GM21576 (cell line): Measurements from ENCODE around the gene ITPRIPL2.

Experiments
- ATAC-seq: cut with Tn5 transposase; IDR thresholded peaks from one replicate; pipeline ENCODE4 v1.9.1; 2021; ENCODE audit warnings: mild to moderate bottlenecking, moderate library complexity; ENCODE audit not compliant: unreplicated experiment

Gene ITPRIPL2

GRCh38 chr16:19140396-19140795 lies 26.6 kb downstream of the ITPRIPL2 start:
- ATAC-seq = no peak

DNA sequence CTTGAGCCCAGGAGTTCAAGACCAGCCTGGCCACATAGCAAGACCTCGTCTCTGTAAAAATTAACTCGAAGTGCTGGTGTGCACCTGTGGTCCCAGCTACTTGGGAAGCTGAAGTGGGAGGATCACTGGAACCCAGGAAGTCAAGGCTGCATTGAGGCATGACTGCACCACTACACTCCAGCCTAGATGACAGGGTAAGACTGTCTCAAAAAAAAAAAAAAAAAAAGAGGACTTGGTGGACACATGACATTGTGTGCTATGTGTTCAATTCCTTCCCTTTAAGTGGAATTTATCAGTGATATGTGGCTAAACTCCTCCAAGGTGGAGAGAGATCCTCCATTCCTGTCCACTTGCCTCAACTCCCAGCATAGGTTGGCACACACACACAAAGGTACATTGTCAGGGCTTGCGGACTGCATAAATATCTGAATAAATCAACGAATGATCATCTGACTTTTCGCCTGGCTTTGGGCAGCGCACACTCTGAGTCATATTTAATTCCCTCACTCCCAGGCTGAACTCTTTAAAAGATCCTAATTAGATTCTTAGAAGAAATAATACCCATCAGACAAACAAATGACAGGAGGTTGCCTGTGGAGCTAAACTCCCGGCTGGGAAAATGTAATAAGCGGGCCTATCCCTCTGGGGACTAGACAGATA lies 29.3 kb downstream of the ITPRIPL2 start:
- no peak for ATAC-seq

DNA sequence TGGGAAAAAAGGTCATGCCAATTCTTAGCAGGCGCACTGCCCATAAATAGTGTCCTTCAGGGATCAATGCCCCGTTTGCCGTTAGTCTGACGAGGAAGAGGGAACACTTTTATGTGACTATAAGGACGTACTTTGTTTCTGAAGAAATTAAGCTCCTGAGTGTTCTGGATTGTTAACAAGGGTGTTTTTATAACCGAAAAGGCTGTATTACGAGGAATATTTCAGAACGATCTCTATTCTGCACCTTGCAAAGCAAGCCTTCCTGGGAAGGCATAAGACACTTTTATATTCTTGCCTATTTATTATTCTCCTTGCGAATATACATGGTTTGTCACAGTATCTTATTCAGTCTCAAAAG lies 29.8 kb downstream of the ITPRIPL2 start:
- ATAC-seq = no peak

DNA sequence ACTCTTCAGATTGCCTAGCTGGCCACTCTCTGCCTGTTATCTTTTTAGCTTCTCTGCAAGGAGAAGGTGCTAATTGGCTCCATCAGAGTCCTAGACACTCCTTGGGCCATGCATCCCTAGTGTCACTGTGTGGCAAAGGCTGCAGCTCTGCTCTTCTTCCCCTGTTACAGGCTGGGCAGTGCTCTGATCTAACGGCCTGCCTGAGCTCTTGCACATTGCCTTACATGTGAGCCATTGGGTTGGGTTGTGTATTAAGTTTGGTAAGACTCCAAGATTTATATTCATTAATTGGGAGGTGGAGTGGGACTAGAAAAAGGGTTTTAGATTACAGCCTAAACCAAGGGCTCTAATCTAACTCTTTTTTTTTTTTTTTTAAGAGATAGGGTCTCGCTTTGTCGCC lies 31.2 kb downstream of the ITPRIPL2 start:
- no peak for ATAC-seq

GRCh38 chr16:19147126-19147525 lies 33.4 kb downstream of the ITPRIPL2 start:
- ATAC-seq = no peak

GRCh38 chr16:19147627-19148026 lies 33.9 kb downstream of the ITPRIPL2 start:
- no peak for ATAC-seq

GRCh38 chr16:19148189-19148588 lies 34.4 kb downstream of the ITPRIPL2 start:
- ATAC-seq = no peak

- ATAC-seq = no peak
Observed at GRCh38 chr16:19151310-19151709, 37.5 kb downstream of the ITPRIPL2 start.

- no peak for ATAC-seq
Observed at GRCh38 chr16:19152042-19152441, 38.3 kb downstream of the ITPRIPL2 start.

DNA sequence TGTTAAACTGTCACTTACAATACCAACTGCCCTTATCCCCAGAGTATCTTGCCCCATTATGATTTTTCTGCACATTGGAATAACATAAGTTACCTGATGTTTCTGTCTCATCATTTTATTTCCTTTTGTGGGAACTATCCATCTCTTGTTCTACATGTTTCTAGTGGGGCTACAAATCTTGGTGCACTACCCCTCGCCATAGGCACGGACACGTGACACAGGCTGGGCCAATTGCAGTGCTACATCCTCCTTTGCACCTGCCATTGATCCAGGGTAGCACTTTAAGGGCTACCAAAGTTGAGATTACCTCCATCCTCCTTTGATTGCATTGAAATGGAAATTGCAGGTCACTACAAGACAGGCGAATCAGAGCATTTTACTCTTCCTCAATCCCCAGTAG lies 40.1 kb downstream of the ITPRIPL2 start:
- no peak for ATAC-seq

GRCh38 chr16:19162085-19162484 lies 48.3 kb downstream of the ITPRIPL2 start:
- no peak for ATAC-seq

DNA sequence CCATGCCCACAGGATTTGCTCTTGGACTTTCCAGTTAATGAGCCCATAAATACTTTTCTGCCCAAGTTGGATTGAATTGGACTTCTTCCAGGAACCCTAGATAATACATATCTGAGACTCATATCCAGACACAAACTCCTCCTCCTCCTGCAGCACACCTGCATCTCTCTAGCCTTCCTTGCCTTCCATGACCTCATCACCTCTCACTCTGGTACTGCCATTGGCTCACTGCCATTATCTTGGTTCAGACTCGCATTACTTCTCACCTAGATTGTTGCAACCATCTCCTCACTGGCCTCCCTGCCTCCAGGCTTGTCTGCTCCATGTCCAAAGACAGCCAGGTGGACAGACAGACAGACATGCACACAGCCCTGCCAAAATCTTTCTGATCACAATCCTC lies 49.5 kb downstream of the ITPRIPL2 start:
- no peak for ATAC-seq

DNA sequence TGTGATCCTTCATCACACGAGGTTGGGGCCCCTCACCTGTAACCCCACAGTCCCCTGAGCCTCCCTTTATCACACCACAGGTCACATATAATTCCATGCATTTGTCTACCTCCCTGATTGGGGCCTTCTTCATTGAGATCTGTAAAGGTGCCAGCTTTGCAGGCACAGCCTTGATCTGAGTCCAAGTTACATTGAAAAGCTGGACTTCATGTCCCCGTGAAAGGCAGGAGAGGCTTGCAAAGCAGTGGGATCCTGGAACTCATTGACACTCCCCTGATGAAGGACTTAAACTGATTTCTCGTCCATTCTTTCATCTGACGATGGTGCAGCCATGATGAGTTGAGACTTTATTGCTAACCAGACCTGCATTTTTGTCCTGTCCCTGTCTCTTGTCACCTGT lies 50.5 kb downstream of the ITPRIPL2 start:
- ATAC-seq = no peak

DNA sequence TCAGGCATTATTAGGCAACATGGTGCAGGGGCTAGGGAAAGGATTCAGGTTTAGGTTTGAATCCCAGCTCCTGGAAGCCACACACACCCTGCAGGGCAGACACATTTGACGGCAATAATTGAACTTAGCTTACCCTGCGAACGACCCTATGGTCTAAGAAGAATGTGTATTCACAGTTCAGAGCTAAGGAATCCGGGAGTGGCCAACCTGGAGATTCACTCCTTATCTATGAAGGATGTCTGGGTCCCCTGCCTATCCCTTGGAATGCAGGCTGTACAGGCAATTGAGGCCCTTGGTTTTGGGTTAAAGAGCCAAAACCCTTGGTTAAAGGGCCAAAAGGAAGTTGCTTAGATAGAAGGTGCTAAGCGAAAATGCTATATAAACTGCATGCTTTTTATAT lies 51.3 kb downstream of the ITPRIPL2 start:
- ATAC-seq = no peak

DNA sequence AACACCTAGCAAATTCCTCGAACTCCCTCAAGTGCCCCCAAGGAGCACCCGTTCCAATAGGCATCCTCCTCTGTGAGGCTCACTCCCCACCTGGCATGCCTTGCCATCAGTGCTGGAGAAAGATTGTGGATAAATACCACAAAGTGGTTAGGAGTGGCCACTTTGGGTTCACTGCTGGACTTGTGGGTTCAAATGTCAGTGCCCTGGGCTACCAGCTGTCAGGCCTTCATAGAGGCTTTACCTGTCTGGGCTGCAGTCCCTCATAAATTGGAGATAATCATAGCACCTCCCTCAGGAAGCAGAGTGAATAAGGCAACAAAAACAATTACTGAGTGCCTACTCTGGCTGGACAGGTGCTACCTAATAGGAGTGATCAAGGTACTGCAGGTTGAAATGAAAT lies 52.7 kb downstream of the ITPRIPL2 start:
- ATAC-seq = no peak

DNA sequence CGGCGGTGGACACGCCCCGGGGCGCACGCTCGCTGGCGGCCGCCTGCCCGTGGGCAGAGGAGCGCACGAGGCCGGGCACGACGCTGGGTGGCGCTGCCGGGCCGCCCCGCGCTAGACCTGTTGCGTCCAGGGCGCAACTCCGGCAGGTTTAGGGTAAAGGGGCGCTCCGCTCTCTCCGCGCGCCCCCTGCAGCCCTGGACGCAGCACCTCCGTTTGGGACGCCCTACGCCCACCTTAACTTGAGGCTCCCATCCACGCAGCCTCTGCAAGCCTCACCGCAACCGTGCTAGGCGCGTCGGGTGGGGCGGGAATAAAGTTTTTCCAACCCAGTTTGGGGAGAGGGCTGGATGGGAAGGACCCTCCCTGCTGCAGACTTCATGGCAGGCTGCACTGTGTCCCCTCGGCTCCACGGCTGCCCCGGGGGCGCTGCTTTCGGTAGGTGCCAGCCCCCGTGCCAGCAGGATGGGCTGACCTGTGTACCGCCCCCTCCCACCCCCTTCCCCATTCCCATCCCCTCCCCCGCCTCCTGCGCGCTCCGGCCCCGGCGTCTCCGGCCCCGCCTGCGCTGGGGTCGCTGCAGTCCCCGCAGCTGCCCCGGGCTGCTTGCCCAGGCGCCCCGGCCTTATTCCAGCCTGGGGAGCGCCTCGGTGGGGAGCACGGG lies 54.1 kb downstream of the ITPRIPL2 start, which contains the start of gene SYT17:
Gene SYT17, plus strand, starts transcription at position 531 of the 661 bp plus-strand sequence. CDS start 407 bp downstream, outside the sequence.
- peak; percentile 60 for ATAC-seq

DNA sequence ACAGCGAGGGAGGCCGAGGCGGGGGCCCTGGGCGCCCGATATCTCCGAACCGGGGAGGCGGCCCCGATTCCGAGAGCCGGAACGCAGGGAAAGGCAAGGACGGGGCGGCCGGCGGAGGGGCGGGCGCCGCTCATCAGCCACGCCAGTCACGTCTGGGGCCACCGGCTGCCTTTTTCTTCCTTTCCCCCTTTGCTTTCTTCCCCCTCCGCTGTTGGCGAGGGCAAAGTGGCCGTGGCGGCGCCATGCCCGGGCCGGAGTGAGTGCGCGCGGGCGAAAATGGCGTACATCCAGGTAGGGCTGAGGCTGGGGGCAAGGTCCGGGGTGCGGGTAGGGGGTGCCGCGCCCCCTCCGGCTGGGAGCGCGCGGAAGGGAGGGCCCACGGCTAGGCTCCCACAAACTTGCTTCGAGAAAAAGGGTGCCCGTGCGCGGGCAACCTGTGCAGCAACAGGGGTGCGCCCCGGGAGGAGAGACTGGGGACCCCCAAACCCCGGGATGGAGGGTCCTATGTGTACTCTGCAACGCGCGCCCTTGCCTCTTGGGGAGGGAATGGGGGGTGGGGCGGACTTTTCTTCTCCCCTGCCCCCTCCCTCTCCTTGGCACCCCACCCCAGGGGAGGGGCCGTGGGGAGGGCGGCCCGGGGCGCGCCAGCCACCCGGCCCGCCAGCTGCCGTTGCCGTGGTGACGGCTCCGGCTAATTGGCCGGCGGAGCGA lies 54.8 kb downstream of the ITPRIPL2 start:
- ATAC-seq = no peak

DNA sequence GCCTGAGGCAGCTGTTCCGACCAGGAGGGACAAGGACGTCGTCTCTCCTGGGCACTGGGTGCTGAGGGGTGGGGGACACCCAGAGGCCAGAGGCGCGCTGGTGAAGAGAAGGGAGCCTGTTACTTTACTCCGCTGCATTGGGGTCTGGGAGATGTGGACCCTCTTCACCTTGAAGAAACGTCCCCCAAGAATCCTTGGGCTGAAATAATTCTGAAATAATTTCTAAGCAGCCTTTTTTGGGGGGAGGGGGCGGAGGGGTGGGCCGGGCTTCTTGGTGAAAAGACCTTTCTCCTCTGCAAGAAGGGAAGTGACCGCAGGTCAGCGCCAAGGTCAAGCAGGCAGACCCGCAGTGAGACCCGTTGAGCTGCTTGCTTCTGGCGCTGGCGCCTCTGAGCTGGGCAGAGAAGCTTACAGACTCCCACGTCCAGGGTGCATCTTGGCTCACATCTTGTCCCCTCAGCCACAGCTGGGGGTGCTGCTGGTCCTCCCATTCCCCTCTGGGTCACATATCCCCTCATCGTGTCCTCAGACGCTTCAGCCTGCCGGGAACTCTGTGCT lies 55.4 kb downstream of the ITPRIPL2 start:
- ATAC-seq = no peak

- no peak for ATAC-seq
Observed at GRCh38 chr16:19170043-19170655, 56.4 kb downstream of the ITPRIPL2 start.
